NCI-H526 (cell line): ENCODE results near the gene SLC2A9.

ENCODE experiments used
- DNase-seq, 2 experiments: peaks; one replicate each; lab custom pipeline; 2025; lab: John Stamatoyannopoulos, UW

SLC2A9 gene

DNA sequence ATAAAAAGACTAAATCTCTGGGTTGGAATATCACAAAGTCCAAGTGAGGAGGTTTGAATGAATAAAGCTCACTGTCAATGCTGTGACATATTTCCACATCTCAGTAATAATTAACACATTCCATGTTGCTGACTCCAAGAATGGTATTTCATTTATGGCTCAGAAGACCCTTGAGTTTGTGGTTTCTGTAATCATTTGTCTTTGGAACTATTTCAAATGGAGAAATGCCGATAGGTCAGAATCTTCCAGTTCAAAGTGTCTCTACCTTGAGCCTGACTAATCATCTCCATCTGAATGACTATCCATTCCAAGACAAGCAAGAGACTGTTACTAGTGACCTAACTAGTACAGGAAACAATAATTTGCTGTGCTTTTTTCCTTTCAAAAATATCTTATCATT, 24.2 kb upstream of the SLC2A9 start:
- DNase-seq = no peak

DNA sequence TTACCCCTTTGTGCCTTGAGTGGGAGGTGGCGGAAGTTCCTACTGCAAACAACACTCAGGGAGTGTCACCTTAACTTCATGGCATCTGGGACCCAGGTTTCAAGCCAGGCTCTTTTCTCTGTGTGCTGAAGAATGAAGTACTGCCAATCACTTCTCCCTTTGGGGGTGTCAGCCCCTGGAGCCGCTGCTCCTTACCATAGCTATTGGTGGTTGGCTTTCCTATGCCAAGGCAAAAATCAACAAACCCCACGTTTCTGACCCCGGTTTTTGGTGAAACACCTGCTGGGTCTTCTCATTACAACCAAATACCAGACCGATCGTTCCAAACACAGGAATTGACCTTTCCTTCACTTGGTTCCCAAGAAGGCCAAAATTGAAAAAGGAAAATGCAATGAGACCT, 19.7 kb upstream of the SLC2A9 start:
- DNase-seq = no peak

DNA sequence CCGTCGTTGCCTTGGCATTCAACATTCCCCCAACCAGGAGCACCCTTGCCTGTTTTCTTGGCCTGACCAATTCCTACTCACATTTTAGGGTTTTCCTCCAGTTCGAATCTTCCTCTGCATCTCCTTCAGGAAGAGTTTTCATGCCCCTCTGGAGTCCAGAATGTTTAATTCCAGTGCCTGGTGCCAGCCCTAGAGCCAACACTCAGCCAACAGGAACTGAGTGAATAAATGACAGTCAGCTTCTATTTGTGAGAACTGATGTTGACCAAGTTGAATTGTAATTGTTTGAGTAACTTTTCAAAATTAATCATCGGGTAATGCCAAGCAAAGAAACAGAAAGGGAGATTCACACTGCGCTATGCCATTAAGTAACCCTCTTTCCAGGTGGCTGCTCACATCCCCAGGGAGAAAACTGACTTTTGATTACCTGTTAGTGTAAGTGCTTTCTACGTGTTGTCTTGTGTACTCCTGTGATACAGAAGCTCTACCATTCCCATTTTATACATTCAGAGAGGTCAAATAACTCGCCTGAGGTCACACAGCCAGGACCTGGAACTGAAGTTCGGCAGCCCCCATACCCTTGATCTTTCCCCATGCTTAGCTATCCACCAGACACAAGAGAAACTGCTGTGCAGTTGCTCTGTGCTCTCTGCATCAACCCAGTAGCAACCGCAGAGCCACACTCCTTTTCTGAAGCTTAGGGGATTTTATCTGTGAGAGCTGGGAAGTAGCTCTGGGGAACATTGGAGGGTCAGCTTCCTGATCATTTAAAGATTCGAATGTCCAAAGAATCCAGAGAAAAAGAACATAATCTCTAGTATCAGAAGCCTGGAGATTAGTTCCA, 19.0 kb upstream of the SLC2A9 start:
- DNase-seq = no peak

DNA sequence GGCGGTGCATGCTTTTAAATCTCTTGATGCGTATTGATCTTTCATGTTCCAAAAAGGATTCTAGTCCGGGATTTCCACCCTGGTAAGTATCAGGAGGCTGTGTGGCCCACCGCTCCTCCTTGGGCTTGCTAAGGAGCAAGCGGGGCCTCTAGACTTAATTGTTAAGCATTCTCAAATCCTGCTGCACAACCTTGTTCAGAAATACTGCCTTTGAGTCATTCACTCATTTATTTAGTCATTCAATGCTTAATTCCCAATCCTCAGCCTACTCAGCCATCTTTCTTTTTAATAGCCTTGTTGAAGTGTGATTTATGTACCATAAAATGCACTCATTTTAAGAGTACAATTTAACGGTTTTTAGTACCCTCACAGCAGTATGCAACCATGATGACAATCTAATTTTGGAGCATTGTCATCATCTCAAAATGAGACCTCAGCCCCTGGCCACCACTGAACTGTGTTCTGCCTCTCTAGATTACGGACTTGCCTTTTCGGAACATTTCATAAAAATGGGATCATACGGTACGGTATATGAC, 15.6 kb upstream of the SLC2A9 start:
- DNase-seq = no peak

DNA sequence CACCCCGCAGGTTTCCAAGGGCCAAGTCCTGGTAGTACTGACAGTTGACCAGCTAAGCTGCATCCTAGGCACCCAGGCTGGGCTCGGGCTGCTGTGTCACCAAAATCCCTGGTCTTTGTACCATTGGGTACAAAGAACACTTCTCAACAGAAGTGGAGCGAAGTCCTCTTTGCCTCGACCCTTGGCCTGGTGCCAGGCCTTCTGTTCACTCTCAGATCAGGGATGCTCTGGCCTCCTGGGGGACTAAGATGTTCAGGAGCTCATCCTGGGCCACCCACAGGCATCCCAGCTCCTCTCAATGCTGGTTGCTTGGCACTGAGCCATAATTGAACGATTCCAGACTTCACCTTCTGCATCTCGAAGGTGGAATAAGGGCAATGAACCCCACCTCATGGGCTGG, 13.8 kb upstream of the SLC2A9 start:
- DNase-seq = no peak

DNA sequence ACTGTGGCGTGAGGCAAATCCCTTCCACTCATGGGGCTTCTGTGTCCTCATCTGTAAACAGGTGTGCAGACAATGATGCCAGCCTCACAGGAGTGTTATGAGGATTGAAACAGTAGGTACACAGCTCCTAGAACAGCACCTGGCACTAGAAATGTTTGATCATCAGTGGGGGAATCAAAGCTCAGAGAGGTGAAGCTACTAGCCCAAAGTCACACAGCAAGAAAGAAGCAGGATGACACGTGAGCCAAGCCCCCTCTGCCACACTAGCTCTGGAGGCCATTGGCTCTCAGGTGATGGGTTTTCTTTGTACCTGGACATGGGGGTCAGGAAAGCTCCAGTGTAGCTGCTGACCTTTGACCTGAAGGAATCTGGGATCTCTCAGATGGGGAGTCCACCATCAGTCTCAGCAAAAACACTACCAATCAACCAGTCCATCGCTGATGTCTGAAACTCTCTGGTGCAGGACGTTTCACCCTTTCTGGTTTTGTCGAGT, 13.4 kb upstream of the SLC2A9 start:
- DNase-seq = no peak

DNA sequence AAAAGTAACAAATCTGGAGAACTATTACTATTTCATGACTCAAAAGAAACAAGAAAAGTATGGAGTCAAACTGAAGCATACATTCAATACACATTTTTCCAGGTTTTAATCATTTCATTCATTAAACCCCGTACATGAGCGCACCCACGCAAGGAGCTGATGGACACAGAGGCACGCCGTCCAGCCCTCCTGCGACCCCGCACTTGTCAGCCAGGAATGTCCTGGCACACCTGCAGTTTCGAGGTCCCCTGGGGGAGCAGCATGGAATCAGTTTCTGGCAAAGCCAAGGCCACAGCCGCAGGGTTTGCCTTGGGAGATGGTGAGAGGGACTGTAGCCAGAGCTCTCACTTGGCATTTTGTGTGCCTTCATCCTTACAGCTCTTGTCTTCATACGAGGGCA, 12.8 kb upstream of the SLC2A9 start:
- DNase-seq = no peak

DNA sequence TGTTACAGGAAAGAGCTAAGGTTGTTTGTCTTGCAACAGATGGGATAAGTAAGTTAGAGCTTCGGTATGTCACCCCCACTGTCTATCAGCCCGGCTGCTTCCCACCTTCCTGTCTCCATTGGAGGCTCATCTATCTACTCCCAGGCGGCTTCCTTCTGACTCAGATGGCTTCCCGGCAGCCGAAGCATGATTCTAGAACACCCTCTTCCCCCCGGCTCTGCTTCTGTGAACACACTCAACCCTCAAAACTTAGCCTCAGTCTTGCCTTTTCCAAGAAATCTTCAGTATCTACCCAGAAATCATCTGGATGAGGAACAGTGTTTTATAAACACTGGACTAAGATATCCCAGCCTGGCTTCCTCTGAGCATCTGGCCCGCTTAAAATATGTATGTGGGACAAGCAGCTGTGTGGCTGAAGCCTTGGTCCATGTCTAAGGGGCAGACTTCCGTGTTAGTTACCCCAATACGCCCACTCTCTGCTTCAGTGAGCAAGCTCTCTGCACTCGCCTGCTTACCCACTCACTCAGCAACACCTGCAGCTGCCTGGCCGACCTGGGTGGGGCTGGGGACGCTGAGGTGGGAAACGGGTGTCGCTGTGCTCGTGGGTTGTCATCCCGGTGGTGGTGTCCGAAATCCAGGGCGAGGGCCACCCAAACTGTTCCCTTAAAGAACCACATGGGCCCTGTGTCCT, 12.0 kb upstream of the SLC2A9 start:
- DNase-seq = no peak

DNA sequence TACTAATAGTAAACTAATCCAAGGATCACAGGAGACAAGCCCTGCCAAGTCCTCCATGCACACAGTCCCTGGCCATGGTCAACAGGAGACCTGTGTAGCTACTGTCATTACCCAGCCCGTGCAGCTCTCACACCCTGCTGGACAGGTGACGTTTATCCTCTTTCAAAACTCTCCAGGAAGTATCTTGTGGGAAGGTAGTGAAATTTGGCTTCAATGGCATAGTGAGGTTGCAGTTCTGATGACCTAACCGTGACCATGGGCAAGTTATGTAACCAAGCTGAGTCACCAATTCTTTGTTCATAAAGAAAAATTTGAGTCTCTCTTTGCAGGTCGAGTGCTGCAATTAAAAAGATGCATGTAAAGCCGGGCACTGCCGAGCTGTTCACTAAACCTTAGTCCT, 11.3 kb upstream of the SLC2A9 start:
- no peak for DNase-seq

DNA sequence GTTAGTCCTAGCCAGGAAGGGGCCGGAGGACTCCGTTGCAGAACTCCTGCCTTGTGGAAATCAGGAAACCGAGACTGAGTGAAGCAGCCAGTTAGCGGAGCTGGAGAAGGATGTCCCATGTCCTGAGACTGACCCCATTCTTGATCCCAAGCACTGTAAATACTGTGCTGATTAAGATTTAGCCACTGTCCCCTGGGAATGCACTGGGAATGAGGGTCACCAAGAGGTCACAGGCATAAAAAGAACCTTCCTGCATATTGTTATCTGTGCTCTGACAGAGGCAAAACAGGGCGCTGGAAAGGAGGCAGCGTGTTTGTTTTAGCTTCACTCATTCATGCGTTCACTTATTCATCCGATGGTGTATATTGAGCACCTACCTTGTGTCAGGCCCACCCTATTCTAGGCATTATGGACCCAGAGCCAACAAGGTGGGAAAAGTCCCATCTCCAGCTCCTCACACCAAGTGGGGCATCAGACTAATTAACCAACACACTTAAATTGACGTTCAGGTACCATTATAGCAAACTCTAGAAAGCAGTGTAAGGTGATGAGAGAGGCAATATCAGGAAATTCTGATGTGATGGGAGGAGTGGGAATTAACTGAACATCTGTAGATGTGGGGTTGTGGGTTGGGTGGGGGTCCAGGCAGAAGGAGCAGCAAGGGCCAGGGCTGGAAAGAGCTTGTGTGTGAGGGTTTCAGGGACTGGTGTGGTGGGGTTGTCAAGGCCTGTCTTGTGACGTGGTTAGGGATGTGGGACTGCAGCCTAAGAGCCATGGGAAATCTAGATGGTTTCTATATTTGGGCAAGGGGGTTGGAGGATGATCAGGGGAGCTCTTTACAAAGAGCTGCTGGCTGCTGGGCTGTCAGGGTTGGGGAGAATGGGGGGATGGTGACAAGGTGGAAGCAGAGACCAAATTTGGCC, 10.6 kb upstream of the SLC2A9 start:
- no peak for DNase-seq

DNA sequence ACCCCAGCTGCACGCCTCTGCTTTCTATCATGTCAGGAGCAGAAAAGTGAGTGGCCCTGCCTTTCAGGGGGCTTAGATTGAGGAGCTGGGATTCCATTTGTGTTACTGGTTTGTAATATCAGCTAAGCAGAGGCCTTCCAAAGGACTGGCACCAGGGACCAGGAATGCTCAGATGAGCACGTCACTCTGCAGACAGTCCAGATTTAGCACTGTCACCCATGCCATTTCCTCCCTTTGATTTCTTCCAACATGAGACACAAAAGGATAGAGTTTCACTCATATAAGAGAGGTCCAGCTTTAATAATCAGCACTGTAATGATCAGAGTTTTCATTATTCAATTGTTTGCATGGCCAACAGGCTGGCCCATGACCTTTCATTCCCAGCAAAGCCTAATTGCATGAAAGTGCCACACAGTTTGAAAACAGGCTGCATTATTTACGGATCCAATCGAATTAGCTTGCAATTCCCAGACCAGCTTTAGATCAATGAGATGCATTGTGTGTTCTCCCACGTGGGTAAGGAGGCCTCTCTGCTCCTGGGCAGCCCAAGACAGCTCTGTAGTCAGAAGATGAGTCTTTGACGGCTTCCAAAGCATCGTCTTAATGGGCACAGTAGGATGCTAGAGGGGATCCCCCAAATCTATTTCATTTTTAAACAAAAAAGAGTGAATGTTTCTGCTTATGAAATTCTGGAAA, 9.8 kb upstream of the SLC2A9 start:
- DNase-seq = no peak

DNA sequence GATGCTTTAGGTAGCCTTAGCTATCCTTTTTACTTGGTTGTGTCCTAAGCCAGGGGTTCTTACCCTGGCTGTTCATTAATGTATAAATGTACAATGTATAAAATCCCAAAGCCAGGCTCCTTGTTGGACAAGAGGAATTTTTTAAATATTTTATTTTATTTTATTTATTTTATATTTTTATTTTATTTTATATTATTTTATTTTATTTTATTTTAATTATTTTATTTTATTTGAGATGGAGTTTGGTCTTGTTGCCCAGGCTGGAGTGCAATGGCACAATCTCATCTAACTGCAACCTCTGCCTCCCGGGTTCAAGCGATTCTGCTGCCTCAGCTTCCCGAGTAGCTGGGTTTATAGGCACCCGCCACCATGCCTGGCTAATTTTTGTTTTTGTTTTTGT, 8.1 kb upstream of the SLC2A9 start:
- DNase-seq = no peak

DNA sequence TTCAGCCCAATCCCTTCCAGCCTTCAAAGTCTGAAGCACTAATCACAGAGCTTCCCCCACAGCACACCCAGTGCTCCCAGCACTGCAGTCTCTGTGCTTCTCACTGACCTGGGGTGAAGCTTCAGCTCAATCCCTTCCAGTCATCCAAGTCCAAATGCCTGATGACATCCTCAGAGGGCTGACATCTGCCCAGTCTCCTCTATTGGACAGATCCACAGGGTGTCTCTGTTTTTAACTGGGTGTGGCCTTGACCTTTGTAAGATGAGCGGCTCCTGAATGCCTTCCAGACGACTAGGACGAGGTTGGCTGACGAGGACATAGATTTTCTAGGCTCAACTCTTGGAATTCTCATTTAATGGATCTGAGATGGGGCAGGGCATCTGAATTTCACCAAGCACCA, 7.6 kb upstream of the SLC2A9 start:
- DNase-seq = no peak

DNA sequence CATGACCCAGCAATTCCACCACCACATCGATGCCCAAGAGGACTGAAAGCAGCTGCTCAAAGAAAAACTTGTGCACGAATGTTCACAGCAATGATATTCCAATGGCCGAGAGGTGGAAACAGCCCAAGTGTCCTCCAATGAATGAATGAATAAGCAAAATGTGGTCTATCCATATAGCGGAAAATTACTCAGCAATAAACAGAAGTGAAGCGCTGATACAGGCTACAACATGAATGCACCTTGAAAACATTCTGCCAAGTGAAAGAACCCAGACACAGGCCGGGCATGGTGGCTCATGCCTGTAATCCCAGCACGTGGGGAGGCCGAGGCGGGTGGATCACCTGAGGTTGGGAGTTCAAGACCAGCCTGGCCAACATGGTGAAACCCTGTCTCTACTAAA, 5.2 kb upstream of the SLC2A9 start:
- DNase-seq = no peak

DNA sequence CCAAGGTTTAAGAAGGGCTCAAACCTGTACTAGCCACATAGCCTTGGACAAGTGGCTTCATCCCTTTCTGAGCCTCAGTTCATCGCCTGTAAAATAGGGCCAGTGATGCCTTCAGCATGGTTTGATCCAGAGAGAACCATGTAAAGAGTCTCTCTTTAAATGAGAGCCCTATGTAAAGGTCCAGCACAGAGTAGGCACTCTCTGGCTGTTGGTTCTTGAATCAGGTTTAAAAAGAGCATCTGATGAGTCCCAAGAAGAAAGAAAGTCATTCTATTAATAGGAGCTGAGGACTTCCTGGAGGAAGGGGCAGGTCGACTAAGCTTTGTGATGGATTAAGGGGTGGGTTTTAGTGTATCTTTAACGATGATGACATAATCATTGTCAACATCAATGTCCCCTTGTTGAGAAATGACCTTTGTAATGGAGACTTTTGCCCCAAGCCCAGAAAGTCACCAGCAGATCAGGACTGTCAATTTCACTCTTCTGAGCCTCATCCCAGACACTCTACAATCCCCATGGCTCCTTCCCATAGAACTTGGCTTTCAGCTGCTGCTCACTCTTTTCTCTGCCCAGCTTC, 4.0 kb upstream of the SLC2A9 start:
- no peak for DNase-seq

DNA sequence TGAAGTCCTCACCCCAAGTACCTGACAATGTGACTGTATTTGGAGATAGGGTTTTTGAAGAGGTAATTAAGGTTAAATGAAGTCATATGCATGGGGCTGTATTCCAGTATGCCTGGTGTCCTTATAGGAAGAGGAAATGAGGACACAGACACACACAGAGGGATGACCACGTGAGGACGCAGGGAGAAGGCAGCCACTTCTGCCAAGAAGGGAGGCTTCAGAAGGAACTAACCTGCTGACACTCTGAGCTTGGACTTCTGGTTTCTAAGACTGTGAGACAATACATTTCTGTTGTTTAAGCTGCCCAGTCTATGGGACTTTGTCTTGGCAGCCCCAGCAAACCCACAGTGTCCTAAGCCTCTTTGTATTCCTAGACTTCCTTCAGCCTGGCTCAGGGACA, 3.0 kb upstream of the SLC2A9 start:
- DNase-seq = no peak

DNA sequence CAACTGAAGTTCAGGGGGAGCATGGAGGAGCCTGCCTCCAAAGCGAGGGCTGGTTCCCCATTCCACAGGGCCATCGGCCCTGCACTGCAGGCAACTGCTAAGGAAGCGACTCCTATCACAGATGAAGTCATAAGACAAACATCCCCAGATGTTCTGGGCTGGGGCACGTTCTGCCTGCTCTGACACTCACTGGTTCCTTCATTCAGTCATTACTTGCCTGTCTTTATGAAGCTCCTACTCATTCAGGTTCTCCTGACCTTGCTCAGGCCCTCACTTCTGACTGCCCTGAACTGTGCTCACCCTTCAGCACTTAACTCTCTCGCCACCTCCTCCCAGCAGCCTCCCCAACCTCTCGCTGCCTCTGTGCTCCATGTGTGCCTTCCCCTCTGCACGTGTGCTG, 2.5 kb upstream of the SLC2A9 start:
- no peak for DNase-seq

DNA sequence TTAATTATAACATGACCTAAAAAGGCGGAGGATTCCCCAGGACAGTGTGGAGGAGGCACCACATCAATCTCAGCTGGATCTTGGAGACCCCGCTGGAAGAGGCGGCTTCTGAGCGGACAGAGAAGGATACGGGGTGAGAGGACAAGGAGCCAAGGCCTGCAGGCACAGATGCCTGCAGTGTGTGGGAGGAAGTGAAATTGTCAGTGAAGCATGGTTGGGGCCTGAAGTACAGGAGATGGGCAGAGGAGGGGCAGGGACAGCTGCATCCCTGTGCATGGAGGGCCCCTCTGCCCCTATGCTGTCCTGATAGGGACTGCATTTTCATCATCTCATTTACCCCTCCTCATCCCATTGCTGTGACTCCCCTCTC, 1.7 kb upstream of the SLC2A9 start:
- DNase-seq = no peak

DNA sequence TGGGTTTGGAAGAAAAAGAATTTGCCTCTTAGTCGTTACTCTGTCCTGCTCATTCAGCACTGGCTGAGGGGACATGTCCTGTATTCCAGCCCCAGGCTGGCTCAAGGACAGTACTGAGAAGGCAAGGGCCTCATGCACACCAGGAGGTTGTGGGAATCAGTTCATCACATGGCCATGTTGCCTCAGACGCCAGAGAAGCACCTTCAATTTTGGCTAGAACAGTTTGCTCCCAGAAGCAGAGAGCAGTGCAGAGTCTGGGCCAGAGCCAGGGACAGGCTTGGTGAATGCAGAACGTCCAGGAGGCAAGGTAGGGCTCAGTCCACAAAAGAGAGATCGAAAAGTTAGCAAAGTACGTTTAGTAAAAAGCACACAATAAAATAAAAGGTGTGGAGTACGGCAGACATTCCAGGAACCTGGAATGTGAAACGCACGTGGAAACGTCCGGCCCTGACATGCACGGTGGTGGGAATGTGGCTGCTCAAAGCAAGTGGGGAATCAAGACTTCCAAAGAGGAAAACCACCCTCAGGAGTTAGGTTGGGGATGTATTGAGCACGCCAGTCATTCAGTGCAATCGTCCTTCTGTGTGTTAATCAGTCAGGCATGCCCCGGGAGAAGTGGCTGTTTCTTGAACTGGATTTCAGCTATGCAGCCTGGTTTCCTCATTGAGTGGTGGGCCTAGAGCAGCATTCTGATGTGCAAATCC, 1.2 kb upstream of the SLC2A9 start:
- no peak for DNase-seq

DNA sequence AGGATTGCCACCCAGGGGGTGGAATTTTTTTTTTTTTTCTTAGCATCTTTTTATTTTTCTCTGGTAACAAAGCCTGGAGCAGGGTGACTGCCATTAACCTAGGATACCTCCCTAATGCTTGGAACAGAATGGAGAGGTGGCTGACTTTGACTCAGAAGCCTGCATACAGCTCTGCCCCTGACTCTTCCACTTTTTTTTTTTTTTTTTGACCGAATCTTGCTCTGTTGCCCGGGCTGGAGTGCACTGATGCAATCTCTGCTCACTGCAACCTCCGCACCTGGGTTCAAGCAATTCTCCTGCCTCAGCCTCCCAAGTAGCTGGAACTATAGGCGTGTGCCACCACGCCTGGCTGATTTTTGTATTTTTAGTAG, 341 bp upstream of the SLC2A9 start:
- DNase-seq = no peak

DNA sequence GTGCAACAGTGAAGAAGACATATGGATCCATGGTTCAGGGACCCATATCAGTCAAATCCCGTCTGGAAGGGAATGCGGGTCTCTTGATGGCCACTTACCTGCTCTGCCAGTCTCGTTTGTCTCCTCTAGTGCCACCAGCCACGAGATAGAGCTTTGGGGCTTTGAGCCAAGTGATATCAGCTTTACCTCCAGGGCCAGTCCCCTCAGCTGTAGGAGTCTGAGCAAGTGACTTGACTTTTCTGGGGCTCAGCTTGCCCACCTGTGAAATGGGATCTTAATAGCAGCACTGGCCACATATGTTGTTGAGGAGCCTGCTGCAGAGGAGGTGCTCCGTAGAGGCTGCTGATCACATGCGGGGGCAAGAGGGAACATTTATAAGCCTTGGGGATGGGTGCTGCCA, 1.2 kb downstream of the SLC2A9 start:
- no peak for DNase-seq
